Panc1 (cell line): ENCODE results near the gene SHISAL2B.

Experiments used
- POLR2AphosphoS5 ChIP-seq: IDR thresholded peaks from 2 replicates; pipeline ENCODE4 v1.6.1; 2012; ENCODE audit warnings: mild to moderate bottlenecking, low read depth, low read length, moderate library complexity
- SIN3A ChIP-seq: IDR thresholded peaks from 2 replicates; pipeline ENCODE4 v1.6.1; 2012; ENCODE audit warnings: low read depth, mild to moderate bottlenecking, low read length, moderate library complexity, borderline replicate concordance; ENCODE audit not compliant: insufficient read depth
- TF ChIP-seq, protein P1 (sequence below): fragments of 450-650 bp; IDR thresholded peaks from 2 replicates; pipeline ENCODE4 v1.5.1; 2017; ENCODE audit warnings: mild to moderate bottlenecking

DNA sequence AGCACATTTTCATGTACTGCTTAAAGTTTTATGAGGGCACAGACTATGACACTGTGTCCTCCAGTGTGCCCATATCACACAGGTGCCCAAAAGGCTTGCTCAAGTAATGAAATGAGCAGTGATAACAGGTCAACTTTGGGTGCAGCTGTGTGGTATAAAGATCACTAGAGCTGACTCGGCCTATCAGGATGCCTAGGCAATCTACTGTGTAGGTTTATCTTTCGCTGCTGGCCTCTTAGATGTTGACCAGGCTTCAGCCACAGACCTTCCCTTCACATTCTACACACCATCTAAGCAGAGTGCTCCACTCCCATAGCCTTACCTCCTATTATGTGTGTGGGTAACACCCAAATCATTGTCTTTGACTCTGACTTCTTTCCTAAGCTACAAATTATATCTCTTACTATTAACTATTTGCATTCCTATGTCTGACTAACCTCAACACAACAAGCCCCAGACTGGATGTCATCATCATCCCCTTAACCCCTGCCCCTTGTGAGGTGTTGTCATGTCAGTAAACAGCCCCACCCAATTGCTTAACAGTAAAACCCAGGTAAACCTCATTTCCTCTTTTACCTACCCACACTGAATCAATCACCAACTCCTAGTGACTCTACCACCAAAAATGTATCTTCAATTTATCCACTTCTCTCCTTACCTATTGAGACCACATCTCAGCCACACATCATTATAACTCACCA is 75.7 kb downstream of the SHISAL2B start:
- TF ChIP-seq, protein P1, sequence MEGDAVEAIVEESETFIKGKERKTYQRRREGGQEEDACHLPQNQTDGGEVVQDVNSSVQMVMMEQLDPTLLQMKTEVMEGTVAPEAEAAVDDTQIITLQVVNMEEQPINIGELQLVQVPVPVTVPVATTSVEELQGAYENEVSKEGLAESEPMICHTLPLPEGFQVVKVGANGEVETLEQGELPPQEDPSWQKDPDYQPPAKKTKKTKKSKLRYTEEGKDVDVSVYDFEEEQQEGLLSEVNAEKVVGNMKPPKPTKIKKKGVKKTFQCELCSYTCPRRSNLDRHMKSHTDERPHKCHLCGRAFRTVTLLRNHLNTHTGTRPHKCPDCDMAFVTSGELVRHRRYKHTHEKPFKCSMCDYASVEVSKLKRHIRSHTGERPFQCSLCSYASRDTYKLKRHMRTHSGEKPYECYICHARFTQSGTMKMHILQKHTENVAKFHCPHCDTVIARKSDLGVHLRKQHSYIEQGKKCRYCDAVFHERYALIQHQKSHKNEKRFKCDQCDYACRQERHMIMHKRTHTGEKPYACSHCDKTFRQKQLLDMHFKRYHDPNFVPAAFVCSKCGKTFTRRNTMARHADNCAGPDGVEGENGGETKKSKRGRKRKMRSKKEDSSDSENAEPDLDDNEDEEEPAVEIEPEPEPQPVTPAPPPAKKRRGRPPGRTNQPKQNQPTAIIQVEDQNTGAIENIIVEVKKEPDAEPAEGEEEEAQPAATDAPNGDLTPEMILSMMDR: no peak
- TF ChIP-seq SIN3A: no peak
- no peak for TF ChIP-seq POLR2AphosphoS5
